HepG2 (cell line): ENCODE results near the gene FOSB. TPM values are rescaled to one million over a fixed set of nuclear protein-coding genes. Genes with fewer than 3 reads are reported as not detected.

Source experiments
- AHR ChIP-seq: IDR thresholded peaks from 2 replicates; pipeline ENCODE4 v1.6.1; 2018; ENCODE audit warnings: missing genetic modification reagents, missing compliant biosample characterization
- ESRRA ChIP-seq: sonication (generic); formaldehyde crosslinking; IDR thresholded peaks from 2 replicates; pipeline ENCODE4 v1.5.1; 2020; ENCODE audit warnings: mild to moderate bottlenecking, low read depth, missing genetic modification reagents
- FOXM1 ChIP-seq: sonication (generic); formaldehyde crosslinking; IDR thresholded peaks from 2 replicates; pipeline ENCODE4 v1.5.0; 2020; ENCODE audit warnings: missing genetic modification reagents
- HMG20B ChIP-seq: conservative IDR thresholded peaks from 2 replicates; pipeline ENCODE4 v1.6.1; 2016; ENCODE audit warnings: missing genetic modification reagents, missing compliant biosample characterization
- HNF4G ChIP-seq, 2 experiments: sonication (generic) in 1 of 2; formaldehyde crosslinking in 1 of 2; IDR thresholded peaks; 2 replicates each; pipeline versions ENCODE4 v1.4.0 to v1.6.1; 2011 to 2020; ENCODE audit warnings: borderline replicate concordance in 2 of 2, low read depth in 2 of 2, mild to moderate bottlenecking in 2 of 2, low read length in 1 of 2, missing genetic modification reagents in 1 of 2, moderate library complexity in 1 of 2
- MEIS2 ChIP-seq: sonication (generic); formaldehyde crosslinking; IDR thresholded peaks from 2 replicates; pipeline ENCODE4 v1.9.0; 2021; ENCODE audit warnings: mild to moderate bottlenecking, missing genetic modification reagents
- NCOA1 ChIP-seq: sonication (generic); formaldehyde crosslinking; IDR thresholded peaks from 2 replicates; pipeline ENCODE4 v1.9.0; 2021; ENCODE audit warnings: missing genetic modification reagents
- TGIF2 ChIP-seq: IDR thresholded peaks from 2 replicates; pipeline ENCODE4 v1.6.1; 2016; ENCODE audit warnings: control low read depth, missing compliant biosample characterization
- ZNF17 ChIP-seq: sonication (generic); formaldehyde crosslinking; IDR thresholded peaks from 2 replicates; pipeline ENCODE4 v1.5.0; 2020; ENCODE audit warnings: mild to moderate bottlenecking, missing genetic modification reagents
- ZNF256 ChIP-seq: sonication (generic); formaldehyde crosslinking; conservative IDR thresholded peaks from 2 replicates; pipeline ENCODE4 v1.4.0; 2020; ENCODE audit warnings: missing genetic modification reagents
- ZNF30 ChIP-seq: sonication (generic); formaldehyde crosslinking; IDR thresholded peaks from 2 replicates; pipeline ENCODE4 v1.5.0; 2020; ENCODE audit warnings: mild to moderate bottlenecking, missing genetic modification reagents
- ZNF33B ChIP-seq: sonication (generic); formaldehyde crosslinking; IDR thresholded peaks from 2 replicates; pipeline ENCODE4 v1.5.1; 2020; ENCODE audit warnings: mild to moderate bottlenecking, missing genetic modification reagents
- ZNF34 ChIP-seq: sonication (generic); formaldehyde crosslinking; IDR thresholded peaks from 2 replicates; pipeline ENCODE4 v1.4.0; 2020; ENCODE audit warnings: mild to moderate bottlenecking, missing genetic modification reagents, borderline replicate concordance
- ZNF660 ChIP-seq: sonication (generic); formaldehyde crosslinking; IDR thresholded peaks from 2 replicates; pipeline ENCODE4 v1.5.1; 2020; ENCODE audit warnings: mild to moderate bottlenecking, low read depth, missing genetic modification reagents, borderline replicate concordance
- ZNF75D ChIP-seq: sonication (generic); formaldehyde crosslinking; IDR thresholded peaks from 2 replicates; pipeline ENCODE4 v1.8.1; 2023; ENCODE audit warnings: missing genetic modification reagents, mild to moderate bottlenecking, borderline replicate concordance
- ZZZ3 ChIP-seq: sonication (generic); formaldehyde crosslinking; IDR thresholded peaks from 2 replicates; pipeline ENCODE4 v1.4.0; 2020; ENCODE audit warnings: missing genetic modification reagents, mild to moderate bottlenecking, borderline replicate concordance
- polyA plus RNA-seq, 8 experiments: library from polyadenylated mRNA; depleted of rRNA in 3 of 8; stranded (reverse) in 7 of 8; unstranded in 1 of 8; fragments of >200 nt; fragmentation: Illumina TruSeq in 4 of 8; extraction: Trizol in 4 of 8; gene quantifications; 2 replicates each; pipeline versions ENCODE4 v1.2.1 to v1.2.3, GENCODE V29; 2011 to 2016; ENCODE audit warnings: low read depth in 4 of 8, missing spikeins in 1 of 8, mixed read lengths in 1 of 8; ENCODE audit not compliant: insufficient read depth in 1 of 8
- total RNA-seq, 5 experiments: library from RNA; depleted of rRNA; stranded (reverse); fragments of >200 nt; fragmentation: Illumina TruSeq; extraction: Trizol; gene quantifications; 2 replicates each; pipeline ENCODE4 v1.2.3, GENCODE V29; 2016; ENCODE audit warnings: low read depth in 1 of 5
- TF ChIP-seq, protein P1 (sequence below), 2 experiments: fragments of 450-650 bp in 1 of 2; sonication (generic) in 1 of 2; formaldehyde crosslinking in 1 of 2; IDR thresholded peaks; 2 replicates each; pipeline versions ENCODE4 v1.6.1 to v1.8.0; 2016 to 2022; ENCODE audit warnings: antibody characterized with exemption in 1 of 2, mild to moderate bottlenecking in 1 of 2, missing genetic modification reagents in 1 of 2
- TF ChIP-seq, protein P2 (sequence below): sonication (generic); formaldehyde crosslinking; IDR thresholded peaks from 2 replicates; pipeline ENCODE4 v1.8.0; 2022; ENCODE audit warnings: mild to moderate bottlenecking, missing genetic modification reagents
- TF ChIP-seq, protein P3 (sequence below): sonication (generic); formaldehyde crosslinking; IDR thresholded peaks from 2 replicates; pipeline ENCODE4 v1.4.0; 2020; ENCODE audit warnings: low read depth, mild to moderate bottlenecking, missing genetic modification reagents

The FOSB gene
- total and polyA plus RNA-seq, 2 of the 13 experiments (the other 11 are each of a cell fraction or from before 2014, with no cell fraction given): 2.8 to 6.0 TPM

DNA sequence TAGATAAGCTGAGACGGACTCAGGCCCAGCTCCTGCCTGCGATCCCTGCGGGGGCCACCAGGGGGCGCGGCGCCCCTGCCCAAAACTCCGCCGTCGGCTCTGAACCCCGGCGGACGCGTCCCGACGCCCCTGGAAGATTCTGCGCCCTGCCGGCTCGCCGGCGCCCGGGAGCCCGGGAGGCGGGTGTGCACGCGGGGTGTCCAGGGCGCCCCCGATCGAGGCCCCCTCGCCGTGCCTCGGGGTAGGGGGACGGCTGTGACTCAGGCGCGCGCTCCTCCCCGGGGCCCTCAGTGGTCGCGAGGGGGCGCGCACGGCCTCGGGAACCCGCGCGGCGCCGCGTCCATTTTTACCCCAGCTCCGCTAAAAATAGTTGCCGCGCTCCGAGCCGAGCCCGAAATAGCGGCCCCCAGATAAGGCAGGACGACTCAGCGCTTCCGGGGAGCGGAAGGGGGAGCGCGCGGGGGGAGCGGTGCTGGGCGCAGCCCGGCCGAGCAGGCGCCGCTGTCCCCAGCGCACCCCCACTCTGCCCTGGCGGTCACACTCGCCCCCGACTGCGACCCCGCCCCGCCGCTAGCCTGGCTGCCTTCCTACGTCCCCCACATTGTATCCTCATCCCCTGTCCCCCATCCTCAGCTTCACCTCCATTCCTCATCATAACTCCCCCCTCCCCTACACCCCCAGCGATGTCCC is 28.1 kb upstream of the FOSB start (continued):
- TF ChIP-seq, protein P1, sequence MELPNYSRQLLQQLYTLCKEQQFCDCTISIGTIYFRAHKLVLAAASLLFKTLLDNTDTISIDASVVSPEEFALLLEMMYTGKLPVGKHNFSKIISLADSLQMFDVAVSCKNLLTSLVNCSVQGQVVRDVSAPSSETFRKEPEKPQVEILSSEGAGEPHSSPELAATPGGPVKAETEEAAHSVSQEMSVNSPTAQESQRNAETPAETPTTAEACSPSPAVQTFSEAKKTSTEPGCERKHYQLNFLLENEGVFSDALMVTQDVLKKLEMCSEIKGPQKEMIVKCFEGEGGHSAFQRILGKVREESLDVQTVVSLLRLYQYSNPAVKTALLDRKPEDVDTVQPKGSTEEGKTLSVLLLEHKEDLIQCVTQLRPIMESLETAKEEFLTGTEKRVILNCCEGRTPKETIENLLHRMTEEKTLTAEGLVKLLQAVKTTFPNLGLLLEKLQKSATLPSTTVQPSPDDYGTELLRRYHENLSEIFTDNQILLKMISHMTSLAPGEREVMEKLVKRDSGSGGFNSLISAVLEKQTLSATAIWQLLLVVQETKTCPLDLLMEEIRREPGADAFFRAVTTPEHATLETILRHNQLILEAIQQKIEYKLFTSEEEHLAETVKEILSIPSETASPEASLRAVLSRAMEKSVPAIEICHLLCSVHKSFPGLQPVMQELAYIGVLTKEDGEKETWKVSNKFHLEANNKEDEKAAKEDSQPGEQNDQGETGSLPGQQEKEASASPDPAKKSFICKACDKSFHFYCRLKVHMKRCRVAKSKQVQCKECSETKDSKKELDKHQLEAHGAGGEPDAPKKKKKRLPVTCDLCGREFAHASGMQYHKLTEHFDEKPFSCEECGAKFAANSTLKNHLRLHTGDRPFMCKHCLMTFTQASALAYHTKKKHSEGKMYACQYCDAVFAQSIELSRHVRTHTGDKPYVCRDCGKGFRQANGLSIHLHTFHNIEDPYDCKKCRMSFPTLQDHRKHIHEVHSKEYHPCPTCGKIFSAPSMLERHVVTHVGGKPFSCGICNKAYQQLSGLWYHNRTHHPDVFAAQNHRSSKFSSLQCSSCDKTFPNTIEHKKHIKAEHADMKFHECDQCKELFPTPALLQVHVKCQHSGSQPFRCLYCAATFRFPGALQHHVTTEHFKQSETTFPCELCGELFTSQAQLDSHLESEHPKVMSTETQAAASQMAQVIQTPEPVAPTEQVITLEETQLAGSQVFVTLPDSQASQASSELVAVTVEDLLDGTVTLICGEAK (IDR thresholded peaks at IDR 0.05): no peak
- TF ChIP-seq, protein P1 (CRISPR knock-in tag; IDR thresholded peaks at IDR 0.05): no peak
- TF ChIP-seq, protein P2, sequence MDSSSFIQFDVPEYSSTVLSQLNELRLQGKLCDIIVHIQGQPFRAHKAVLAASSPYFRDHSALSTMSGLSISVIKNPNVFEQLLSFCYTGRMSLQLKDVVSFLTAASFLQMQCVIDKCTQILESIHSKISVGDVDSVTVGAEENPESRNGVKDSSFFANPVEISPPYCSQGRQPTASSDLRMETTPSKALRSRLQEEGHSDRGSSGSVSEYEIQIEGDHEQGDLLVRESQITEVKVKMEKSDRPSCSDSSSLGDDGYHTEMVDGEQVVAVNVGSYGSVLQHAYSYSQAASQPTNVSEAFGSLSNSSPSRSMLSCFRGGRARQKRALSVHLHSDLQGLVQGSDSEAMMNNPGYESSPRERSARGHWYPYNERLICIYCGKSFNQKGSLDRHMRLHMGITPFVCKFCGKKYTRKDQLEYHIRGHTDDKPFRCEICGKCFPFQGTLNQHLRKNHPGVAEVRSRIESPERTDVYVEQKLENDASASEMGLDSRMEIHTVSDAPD (CRISPR knock-in tag): no peak
- TF ChIP-seq ZZZ3 (no peak), ZNF30 (CRISPR knock-in tag) (no peak), ZNF256 (no peak), NCOA1 (CRISPR knock-in tag) (no peak), AHR (CRISPR knock-in tag) (no peak), ZNF34 (CRISPR knock-in tag) (no peak), ESRRA (CRISPR knock-in tag) (no peak), HMG20B (0 out of 2 replicates have a peak, but pooled peaks have one; percentile 41), FOXM1 (CRISPR knock-in tag) (no peak), MEIS2 (CRISPR knock-in tag) (no peak), ZNF660 (no peak), TGIF2 (CRISPR knock-in tag) (no peak), ZNF75D (CRISPR knock-in tag) (no peak), ZNF33B (CRISPR knock-in tag) (no peak), HNF4G (IDR thresholded peaks at IDR 0.05; ENCODE audit: borderline replicate concordance, low read depth, low read length) (no peak), HNF4G (CRISPR knock-in tag; IDR thresholded peaks at IDR 0.05; ENCODE audit: borderline replicate concordance, low read depth) (no peak; the same call in 1 of the 2 replicates), ZNF17 (CRISPR knock-in tag) (no peak)
- TF ChIP-seq, protein P3, sequence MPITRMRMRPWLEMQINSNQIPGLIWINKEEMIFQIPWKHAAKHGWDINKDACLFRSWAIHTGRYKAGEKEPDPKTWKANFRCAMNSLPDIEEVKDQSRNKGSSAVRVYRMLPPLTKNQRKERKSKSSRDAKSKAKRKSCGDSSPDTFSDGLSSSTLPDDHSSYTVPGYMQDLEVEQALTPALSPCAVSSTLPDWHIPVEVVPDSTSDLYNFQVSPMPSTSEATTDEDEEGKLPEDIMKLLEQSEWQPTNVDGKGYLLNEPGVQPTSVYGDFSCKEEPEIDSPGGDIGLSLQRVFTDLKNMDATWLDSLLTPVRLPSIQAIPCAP (CRISPR knock-in tag): no peak
